SU-DHL-6 (cell line): ENCODE measurements around the gene ZBTB7B.

ENCODE experiments used
- EZH2phosphoT487 ChIP-seq: fragments of 200-600 bp; sonication (generic), shearing (Covaris generic); conservative IDR thresholded peaks from 2 replicates; pipeline ENCODE4 v1.6.1; 2018; ENCODE audit warnings: mild to moderate bottlenecking, antibody characterized with exemption, low read length, moderate library complexity, mixed read lengths
- TF ChIP-seq, protein P1 (sequence below): fragments of 200-600 bp; sonication (generic); IDR thresholded peaks from one replicate; pipeline ENCODE4 v1.5.1; 2017; ENCODE audit warnings: antibody characterized with exemption, mild to moderate bottlenecking, low read length, moderate library complexity; ENCODE audit not compliant: insufficient read depth, poor library complexity, severe bottlenecking

DNA sequence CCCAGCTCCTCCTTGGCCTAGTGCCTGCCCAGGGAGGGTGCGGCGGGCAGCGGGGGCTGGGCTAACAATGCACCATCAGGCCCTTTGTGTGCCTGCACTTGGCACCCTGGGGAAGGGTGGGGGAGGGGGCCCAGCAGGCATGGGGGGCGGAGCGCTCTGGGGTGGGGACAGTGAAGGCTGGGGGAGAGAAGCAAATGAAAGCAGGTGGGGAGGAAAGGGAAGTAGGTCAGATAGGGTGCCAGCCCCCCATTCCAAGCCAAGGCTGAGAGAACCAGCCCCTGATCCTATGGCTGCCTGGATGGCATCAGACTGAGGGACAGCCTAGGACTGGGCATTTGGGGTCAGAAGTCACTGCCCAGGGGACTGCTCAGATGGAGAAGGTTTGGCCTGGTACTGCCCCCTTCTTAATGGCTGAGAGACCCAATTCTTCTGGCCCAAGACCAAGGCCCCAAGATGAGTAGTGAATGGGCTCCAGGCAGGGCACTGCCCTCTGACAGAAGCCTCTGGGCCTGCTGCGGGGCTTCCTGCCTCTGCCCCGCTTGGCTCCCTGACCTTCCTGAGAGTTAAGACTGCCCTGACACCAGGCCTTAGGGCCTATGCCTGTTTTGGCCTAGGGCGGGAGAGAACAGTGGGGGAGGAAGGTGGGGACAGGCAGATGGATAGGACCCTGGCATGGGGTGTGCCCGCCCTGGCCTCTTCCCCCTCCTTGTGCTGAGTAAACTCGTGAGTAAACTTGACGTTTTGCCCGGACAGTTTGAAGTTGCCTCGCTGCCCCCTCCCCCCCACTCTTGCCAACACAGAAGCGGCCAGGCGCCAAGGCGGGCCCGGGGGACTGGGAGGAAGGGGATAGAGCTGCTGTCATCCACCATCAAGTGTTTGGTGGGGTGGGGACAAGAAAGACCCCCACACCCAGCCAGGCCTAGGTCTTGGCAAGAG, 2.7 kb downstream of the ZBTB7B start:
- TF ChIP-seq, protein P1, sequence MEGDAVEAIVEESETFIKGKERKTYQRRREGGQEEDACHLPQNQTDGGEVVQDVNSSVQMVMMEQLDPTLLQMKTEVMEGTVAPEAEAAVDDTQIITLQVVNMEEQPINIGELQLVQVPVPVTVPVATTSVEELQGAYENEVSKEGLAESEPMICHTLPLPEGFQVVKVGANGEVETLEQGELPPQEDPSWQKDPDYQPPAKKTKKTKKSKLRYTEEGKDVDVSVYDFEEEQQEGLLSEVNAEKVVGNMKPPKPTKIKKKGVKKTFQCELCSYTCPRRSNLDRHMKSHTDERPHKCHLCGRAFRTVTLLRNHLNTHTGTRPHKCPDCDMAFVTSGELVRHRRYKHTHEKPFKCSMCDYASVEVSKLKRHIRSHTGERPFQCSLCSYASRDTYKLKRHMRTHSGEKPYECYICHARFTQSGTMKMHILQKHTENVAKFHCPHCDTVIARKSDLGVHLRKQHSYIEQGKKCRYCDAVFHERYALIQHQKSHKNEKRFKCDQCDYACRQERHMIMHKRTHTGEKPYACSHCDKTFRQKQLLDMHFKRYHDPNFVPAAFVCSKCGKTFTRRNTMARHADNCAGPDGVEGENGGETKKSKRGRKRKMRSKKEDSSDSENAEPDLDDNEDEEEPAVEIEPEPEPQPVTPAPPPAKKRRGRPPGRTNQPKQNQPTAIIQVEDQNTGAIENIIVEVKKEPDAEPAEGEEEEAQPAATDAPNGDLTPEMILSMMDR = no peak
- TF ChIP-seq EZH2phosphoT487 = no peak
